ENCODE results near the gene HSD17B1. TPM values are rescaled to one million over a fixed set of nuclear protein-coding genes. Genes with fewer than 3 reads are reported as not detected.
A peak's percentile ranks its signal among the peaks of the same experiment; 100 is the strongest.

Gene HSD17B1
- total and polyA plus RNA-seq, 9 donors = 1.9 to 3.2 (median 2.6) TPM

GRCh38 chr17:42566215-42566882 lies 13.6 kb downstream of the HSD17B1 start:
- peaks cover 64% of the 10 kb centered on the region for H3K36me3 ChIP-seq (ENCODE audit: control insufficient read depth, insufficient read depth, low read length)

GRCh38 chr17:42566883-42567573 lies 14.3 kb downstream of the HSD17B1 start, which contains the start of gene MLX:
Gene MLX (plus strand): TSS chr17:42567100. CDS start chr17:42567125, 25 bp downstream.
- WGBS (ENCODE audit: insufficient coverage) = 0% methylated on average over 61 of the region's 72 CpGs
- H3K4me3 ChIP-seq (ENCODE audit: low read length) = peak within 1 kb of the TSS; percentile 97
- peak within 1 kb of the TSS; percentile 77 for H3K27ac ChIP-seq (ENCODE audit: low read length)
- peaks cover 37% of the 10 kb centered on the region for H3K4me1 ChIP-seq (ENCODE audit: control insufficient read depth, insufficient read depth, low read length)
- H3K27me3 ChIP-seq (ENCODE audit: control insufficient read depth, insufficient read depth, low read length) = no peaks in the 10 kb centered on the region
- DNase-seq = peak; percentile 94
- H3K36me3 ChIP-seq (ENCODE audit: control insufficient read depth, insufficient read depth, low read length) = peaks cover 71% of the 10 kb centered on the region
- H3K9me3 ChIP-seq (replicated peaks; ENCODE audit: control insufficient read depth, low read depth, low read length) = no peaks in the 10 kb centered on the region

More at GRCh38 chr17:42566215-42566882, 13.6 kb downstream of the HSD17B1 start:
- H3K4me3 ChIP-seq (ENCODE audit: low read length) = peak overlapping the region; percentile 97
- H3K4me1 ChIP-seq (ENCODE audit: control insufficient read depth, insufficient read depth, low read length) = peaks cover 41% of the 10 kb centered on the region
- H3K27me3 ChIP-seq (ENCODE audit: control insufficient read depth, insufficient read depth, low read length) = no peaks in the 10 kb centered on the region
- H3K9me3 ChIP-seq (replicated peaks; ENCODE audit: control insufficient read depth, low read depth, low read length) = no peaks in the 10 kb centered on the region
- 23% methylated on average over 20 of the region's 28 CpGs for WGBS (ENCODE audit: insufficient coverage)
- no peak for DNase-seq
- peak overlapping the region; percentile 74 for H3K27ac ChIP-seq (ENCODE audit: low read length)

DNA sequence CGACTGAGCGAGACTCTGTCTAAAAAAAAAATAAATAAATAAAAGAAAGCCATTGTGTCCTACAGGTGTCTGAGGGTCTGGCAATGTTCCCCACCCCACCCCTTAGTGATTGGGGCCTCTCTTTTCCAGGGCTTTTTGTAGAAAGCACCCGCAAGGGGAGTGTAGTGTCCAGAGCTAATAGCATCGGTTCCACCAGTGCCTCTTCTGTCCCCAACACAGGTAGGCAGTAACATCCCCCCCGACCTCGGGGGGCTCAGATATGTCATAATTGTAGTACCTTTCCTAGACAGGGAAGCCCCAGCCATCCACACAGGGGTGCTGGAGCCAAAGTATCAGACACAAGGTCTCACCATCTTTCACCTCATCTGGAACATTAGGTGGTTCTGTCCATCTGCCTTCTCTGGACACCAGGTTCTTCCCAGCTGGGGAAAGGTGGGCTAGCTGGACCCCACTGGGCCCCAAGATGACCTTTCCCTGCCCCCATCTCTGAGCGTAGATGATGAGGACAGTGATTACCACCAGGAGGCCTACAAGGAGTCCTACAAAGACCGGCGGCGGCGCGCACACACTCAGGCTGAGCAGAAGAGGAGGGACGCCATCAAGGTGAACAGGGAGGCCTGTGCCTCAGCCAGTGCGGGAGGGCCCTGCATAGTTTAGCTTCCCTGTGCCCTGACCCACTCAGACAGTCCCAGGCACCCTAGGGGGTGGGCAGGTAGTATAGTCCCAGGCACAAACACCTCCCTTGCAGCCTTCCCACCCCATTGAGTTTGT lies 15.8 kb downstream of the HSD17B1 start:
- peaks cover 26% of the 10 kb centered on the region for H3K4me1 ChIP-seq (ENCODE audit: control insufficient read depth, insufficient read depth, low read length)
- peaks cover 83% of the 10 kb centered on the region for H3K36me3 ChIP-seq (ENCODE audit: control insufficient read depth, insufficient read depth, low read length)
- H3K27me3 ChIP-seq (ENCODE audit: control insufficient read depth, insufficient read depth, low read length) = no peaks in the 10 kb centered on the region
- no peaks in the 10 kb centered on the region for H3K9me3 ChIP-seq (replicated peaks; ENCODE audit: control insufficient read depth, low read depth, low read length)
- 100% methylated on average over 1 of the region's 14 CpGs for WGBS (ENCODE audit: insufficient coverage)
- no peak overlapping the region for H3K27ac ChIP-seq (ENCODE audit: low read length)
- DNase-seq = no peak
- H3K4me3 ChIP-seq (ENCODE audit: low read length) = no peak overlapping the region

GRCh38 chr17:42571435-42572225 lies 18.9 kb downstream of the HSD17B1 start:
- Histone ChIP-seq H3K4me1 (ENCODE audit: control insufficient read depth, insufficient read depth, low read length) (peaks cover 12% of the 10 kb centered on the region), H3K4me3 (ENCODE audit: low read length) (no peak overlapping the region), H3K27me3 (ENCODE audit: control insufficient read depth, insufficient read depth, low read length) (no peaks in the 10 kb centered on the region), H3K9me3 (replicated peaks; ENCODE audit: control insufficient read depth, low read depth, low read length) (no peaks in the 10 kb centered on the region), H3K36me3 (ENCODE audit: control insufficient read depth, insufficient read depth, low read length) (peaks cover 70% of the 10 kb centered on the region), H3K27ac (ENCODE audit: low read length) (no peak overlapping the region)
- whole genome bisulfite sequencing (ENCODE audit: insufficient coverage) = 72% methylated on average over 5 of the region's 12 CpGs
- DNase-seq = no peak

DNA sequence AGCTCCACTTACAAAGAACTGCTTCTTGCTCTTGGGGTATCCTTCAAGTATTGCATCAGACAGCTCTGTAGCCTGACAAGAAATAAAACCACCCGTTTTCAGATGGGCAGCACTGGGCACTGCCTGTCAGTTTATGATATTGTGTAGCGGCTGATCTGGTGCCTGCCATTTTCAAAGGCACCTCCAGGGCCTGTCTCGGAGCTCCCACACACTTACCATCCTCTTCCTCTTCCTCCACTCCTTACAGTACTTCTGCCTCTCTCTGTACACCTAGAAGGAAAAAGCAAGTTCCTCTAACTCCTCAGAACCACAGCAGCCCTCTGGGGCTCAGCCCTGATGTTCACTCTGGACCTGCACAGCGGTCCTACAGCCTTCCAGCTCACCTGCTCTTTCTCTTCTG lies 20.4 kb downstream of the HSD17B1 start:
- Histone ChIP-seq H3K27ac (ENCODE audit: low read length) (no peak overlapping the region), H3K4me3 (ENCODE audit: low read length) (no peak overlapping the region), H3K4me1 (ENCODE audit: control insufficient read depth, insufficient read depth, low read length) (peaks cover 15% of the 10 kb centered on the region), H3K36me3 (ENCODE audit: control insufficient read depth, insufficient read depth, low read length) (peaks cover 70% of the 10 kb centered on the region), H3K9me3 (replicated peaks; ENCODE audit: control insufficient read depth, low read depth, low read length) (no peaks in the 10 kb centered on the region), H3K27me3 (ENCODE audit: control insufficient read depth, insufficient read depth, low read length) (no peaks in the 10 kb centered on the region)
- 93% methylated on average over 4 of the region's 4 CpGs for WGBS (ENCODE audit: insufficient coverage)
- DNase-seq = no peak

- peaks cover 17% of the 10 kb centered on the region for H3K4me1 ChIP-seq (ENCODE audit: control insufficient read depth, insufficient read depth, low read length)
Measured at GRCh38 chr17:42574463-42574862, 21.7 kb downstream of the HSD17B1 start.

GRCh38 chr17:42577140-42577531 lies 24.4 kb downstream of the HSD17B1 start:
- no peaks in the 10 kb centered on the region for H3K27me3 ChIP-seq (ENCODE audit: control insufficient read depth, insufficient read depth, low read length)
- no peaks in the 10 kb centered on the region for H3K9me3 ChIP-seq (replicated peaks; ENCODE audit: control insufficient read depth, low read depth, low read length)
- no peak for DNase-seq
- WGBS (ENCODE audit: insufficient coverage) = 1% methylated on average over 12 of the region's 18 CpGs
- peaks cover 17% of the 10 kb centered on the region for H3K4me1 ChIP-seq (ENCODE audit: control insufficient read depth, insufficient read depth, low read length)
- H3K36me3 ChIP-seq (ENCODE audit: control insufficient read depth, insufficient read depth, low read length) = peaks cover 57% of the 10 kb centered on the region
- H3K27ac ChIP-seq (ENCODE audit: low read length) = peak overlapping the region; percentile 94
- peak overlapping the region; percentile 89 for H3K4me3 ChIP-seq (ENCODE audit: low read length)

More at GRCh38 chr17:42574463-42574862, 21.7 kb downstream of the HSD17B1 start:
- peaks cover 57% of the 10 kb centered on the region for H3K36me3 ChIP-seq (ENCODE audit: control insufficient read depth, insufficient read depth, low read length)
- H3K4me3 ChIP-seq (ENCODE audit: low read length) = no peak overlapping the region
- WGBS (ENCODE audit: insufficient coverage) = 90% methylated on average over 2 of the region's 3 CpGs
- no peak for DNase-seq
- no peak overlapping the region for H3K27ac ChIP-seq (ENCODE audit: low read length)
- H3K9me3 ChIP-seq (replicated peaks; ENCODE audit: control insufficient read depth, low read depth, low read length) = no peaks in the 10 kb centered on the region
- no peaks in the 10 kb centered on the region for H3K27me3 ChIP-seq (ENCODE audit: control insufficient read depth, insufficient read depth, low read length)

GRCh38 chr17:42577532-42578281 lies 25.0 kb downstream of the HSD17B1 start, which contains the start of gene PSMC3IP:
Gene PSMC3IP (minus strand): TSS chr17:42577729. CDS start chr17:42577686, 43 bp downstream.
- peak; percentile 98 for DNase-seq
- under 1% methylated on average over 51 of the region's 52 CpGs for WGBS (ENCODE audit: insufficient coverage)
- peak within 1 kb of the TSS; percentile 94 for H3K27ac ChIP-seq (ENCODE audit: low read length)
- no peaks in the 10 kb centered on the region for H3K27me3 ChIP-seq (ENCODE audit: control insufficient read depth, insufficient read depth, low read length)
- H3K4me3 ChIP-seq (ENCODE audit: low read length) = peak within 1 kb of the TSS; percentile 89
- peaks cover 57% of the 10 kb centered on the region for H3K36me3 ChIP-seq (ENCODE audit: control insufficient read depth, insufficient read depth, low read length)
- peaks cover 17% of the 10 kb centered on the region for H3K4me1 ChIP-seq (ENCODE audit: control insufficient read depth, insufficient read depth, low read length)
- no peaks in the 10 kb centered on the region for H3K9me3 ChIP-seq (replicated peaks; ENCODE audit: control insufficient read depth, low read depth, low read length)

GRCh38 chr17:42578282-42578869 lies 25.7 kb downstream of the HSD17B1 start:
- Histone ChIP-seq H3K4me3 (ENCODE audit: low read length) (peak overlapping the region; percentile 89), H3K36me3 (ENCODE audit: control insufficient read depth, insufficient read depth, low read length) (peaks cover 57% of the 10 kb centered on the region), H3K27me3 (ENCODE audit: control insufficient read depth, insufficient read depth, low read length) (no peaks in the 10 kb centered on the region), H3K9me3 (replicated peaks; ENCODE audit: control insufficient read depth, low read depth, low read length) (no peaks in the 10 kb centered on the region), H3K27ac (ENCODE audit: low read length) (peak overlapping the region; percentile 94), H3K4me1 (ENCODE audit: control insufficient read depth, insufficient read depth, low read length) (peaks cover 17% of the 10 kb centered on the region)
- DNase-seq = peak; percentile 85
- 0% methylated on average over 6 of the region's 20 CpGs for WGBS (ENCODE audit: insufficient coverage)

Data from muscle of leg (tissue), 11 donors.